HEK293 (cell line): Measurements from ENCODE around the gene CMTM2.

ENCODE experiments used
- HOXA7 ChIP-seq: sonication (generic); formaldehyde crosslinking; IDR thresholded peaks from 2 replicates; pipeline ENCODE4 v1.8.1; 2022; ENCODE audit warnings: missing genetic modification reagents, borderline replicate concordance
- TF ChIP-seq, protein P1 (sequence below): fragments of 450-650 bp; formaldehyde crosslinking; IDR thresholded peaks from 2 replicates; pipeline ENCODE4 v1.5.1; 2016; ENCODE audit warnings: missing biosample characterization, missing genetic modification characterization
- TF ChIP-seq, protein P2 (sequence below): fragments of 450-650 bp; formaldehyde crosslinking; IDR thresholded peaks from 2 replicates; pipeline ENCODE4 v1.5.1; 2016; ENCODE audit warnings: missing biosample characterization, missing genetic modification characterization

DNA sequence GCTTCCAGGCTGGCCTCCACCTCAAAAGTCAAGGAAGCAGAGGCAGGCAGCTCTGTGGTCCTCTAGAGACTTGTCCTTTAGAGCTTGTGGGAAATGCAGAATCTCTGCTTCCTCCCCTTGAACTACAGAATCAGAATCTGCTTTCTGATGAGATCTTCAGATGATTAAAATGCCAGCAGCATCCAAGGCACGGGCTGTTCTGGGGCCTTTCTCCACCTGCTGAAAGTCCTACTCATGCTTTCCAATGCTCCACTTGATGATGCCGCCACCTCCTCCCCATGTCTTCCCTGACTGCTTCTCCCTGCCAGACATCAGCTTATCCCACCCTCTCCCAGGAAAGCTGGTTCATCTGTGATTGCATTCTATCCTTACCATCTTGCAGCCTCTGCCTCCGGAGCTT, 58.5 kb downstream of the CMTM2 start:
- TF ChIP-seq, protein P1, sequence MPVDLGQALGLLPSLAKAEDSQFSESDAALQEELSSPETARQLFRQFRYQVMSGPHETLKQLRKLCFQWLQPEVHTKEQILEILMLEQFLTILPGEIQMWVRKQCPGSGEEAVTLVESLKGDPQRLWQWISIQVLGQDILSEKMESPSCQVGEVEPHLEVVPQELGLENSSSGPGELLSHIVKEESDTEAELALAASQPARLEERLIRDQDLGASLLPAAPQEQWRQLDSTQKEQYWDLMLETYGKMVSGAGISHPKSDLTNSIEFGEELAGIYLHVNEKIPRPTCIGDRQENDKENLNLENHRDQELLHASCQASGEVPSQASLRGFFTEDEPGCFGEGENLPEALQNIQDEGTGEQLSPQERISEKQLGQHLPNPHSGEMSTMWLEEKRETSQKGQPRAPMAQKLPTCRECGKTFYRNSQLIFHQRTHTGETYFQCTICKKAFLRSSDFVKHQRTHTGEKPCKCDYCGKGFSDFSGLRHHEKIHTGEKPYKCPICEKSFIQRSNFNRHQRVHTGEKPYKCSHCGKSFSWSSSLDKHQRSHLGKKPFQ (tag by site-specific recombination), result no peak
- TF ChIP-seq, protein P2, sequence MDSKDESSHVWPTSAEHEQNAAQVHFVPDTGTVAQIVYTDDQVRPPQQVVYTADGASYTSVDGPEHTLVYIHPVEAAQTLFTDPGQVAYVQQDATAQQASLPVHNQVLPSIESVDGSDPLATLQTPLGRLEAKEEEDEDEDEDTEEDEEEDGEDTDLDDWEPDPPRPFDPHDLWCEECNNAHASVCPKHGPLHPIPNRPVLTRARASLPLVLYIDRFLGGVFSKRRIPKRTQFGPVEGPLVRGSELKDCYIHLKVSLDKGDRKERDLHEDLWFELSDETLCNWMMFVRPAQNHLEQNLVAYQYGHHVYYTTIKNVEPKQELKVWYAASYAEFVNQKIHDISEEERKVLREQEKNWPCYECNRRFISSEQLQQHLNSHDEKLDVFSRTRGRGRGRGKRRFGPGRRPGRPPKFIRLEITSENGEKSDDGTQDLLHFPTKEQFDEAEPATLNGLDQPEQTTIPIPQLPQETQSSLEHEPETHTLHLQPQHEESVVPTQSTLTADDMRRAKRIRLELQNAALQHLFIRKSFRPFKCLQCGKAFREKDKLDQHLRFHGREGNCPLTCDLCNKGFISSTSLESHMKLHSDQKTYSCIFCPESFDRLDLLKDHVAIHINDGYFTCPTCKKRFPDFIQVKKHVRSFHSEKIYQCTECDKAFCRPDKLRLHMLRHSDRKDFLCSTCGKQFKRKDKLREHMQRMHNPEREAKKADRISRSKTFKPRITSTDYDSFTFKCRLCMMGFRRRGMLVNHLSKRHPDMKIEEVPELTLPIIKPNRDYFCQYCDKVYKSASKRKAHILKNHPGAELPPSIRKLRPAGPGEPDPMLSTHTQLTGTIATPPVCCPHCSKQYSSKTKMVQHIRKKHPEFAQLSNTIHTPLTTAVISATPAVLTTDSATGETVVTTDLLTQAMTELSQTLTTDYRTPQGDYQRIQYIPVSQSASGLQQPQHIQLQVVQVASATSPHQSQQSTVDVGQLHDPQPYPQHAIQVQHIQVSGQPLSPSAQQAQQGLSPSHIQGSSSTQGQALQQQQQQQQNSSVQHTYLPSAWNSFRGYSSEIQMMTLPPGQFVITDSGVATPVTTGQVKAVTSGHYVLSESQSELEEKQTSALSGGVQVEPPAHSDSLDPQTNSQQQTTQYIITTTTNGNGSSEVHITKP (tag by site-specific recombination), result no peak
- TF ChIP-seq HOXA7, result no peak
